ENCODE data around the gene CASZ1. TPM values are rescaled to one million over a fixed set of nuclear protein-coding genes. Genes with fewer than 3 reads are reported as not detected.

Gene CASZ1
- total and polyA plus RNA-seq, 12 donors = 19.5 to 79.8 (median 64.7) TPM

DNA sequence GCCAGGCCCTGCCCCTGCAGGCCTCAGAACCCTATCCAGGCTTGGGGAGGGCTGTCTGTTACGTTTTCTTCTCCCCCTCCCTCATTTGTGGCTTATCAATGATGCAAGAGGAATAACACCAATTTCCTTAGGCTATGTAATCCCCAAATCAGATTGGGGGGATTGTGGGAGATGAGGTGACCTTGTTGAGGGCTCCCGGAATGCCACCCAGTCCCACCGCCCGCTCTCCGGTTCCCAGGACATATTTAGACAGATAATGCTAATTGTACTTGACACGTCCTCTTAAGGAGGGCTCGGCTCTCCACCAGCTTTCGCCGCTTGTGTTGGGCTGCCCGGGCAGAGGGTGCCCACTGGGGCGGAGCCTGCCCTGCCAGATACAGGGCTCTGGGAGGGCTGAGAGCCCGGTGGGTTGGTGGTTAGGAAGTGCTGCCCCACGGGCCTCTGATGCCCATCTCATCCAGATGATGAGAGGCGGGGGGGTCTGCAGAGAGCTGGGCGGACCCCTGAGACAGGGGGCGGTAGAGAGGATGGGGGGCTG is 90.0 kb downstream of the CASZ1 start:
- TF ChIP-seq CTCF (IDR thresholded peaks at IDR 0.05) = no peak
- intact Hi-C loops (cut with DNase I) = no loop called here

DNA sequence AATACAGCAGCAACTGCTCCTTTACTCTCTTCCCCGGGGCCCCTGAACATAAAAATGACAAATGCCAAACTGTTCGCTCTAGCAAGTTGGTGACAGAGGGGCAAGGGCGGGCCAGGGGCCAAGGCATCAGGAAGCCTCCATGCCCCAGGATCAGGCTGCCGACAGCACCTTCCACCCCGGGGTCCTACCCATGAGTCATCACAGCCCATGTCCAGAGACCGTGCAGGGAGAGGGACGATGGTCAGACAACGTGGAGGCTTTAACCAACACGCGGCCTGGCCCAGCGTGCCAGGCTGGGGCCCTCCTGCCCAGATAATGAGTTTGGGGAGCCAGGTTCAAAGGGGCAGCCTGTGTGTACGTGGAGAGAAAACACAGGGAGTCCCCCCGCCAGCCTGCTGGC is 90.5 kb downstream of the CASZ1 start:
- DNase-seq = no peak
- Histone ChIP-seq H3K9me3 (no peaks in the 10 kb centered on the region), H3K36me3 (peaks cover 0 to 5% (median 0%) of the 10 kb centered on the region in 9 donors), H3K27ac (peak overlapping the region in 4 of 10 donors; percentile 28 to 52 (median 42)), H3K4me3 (no peak overlapping the region), H3K27me3 (peaks cover 0 to 4% (median 0%) of the 10 kb centered on the region in 7 donors), H3K4me1 (peaks cover 5 to 63% (median 31%) of the 10 kb centered on the region in 9 donors)
- intact Hi-C loops (cut with DNase I) = no loop called here
- 66 to 74% methylated on average over 13 of the region's 13 CpGs for WGBS, 2 donors
- no peak for TF ChIP-seq CTCF (IDR thresholded peaks at IDR 0.05)
- peak in 2 of 8 donors; percentile 18 to 21 for ATAC-seq

More for the DNA sequence above, 90.0 kb downstream of the CASZ1 start:
- H3K9me3 ChIP-seq = no peaks in the 10 kb centered on the region
- peaks cover 0 to 5% (median 0%) of the 10 kb centered on the region in 9 donors for H3K36me3 ChIP-seq
- ATAC-seq = peak in 3 of 8 donors; percentile 39 to 46 (median 43)
- H3K27ac ChIP-seq = peak overlapping the region in 4 of 10 donors; percentile 28 to 52 (median 42)
- no peak overlapping the region for H3K4me3 ChIP-seq
- 51 to 71% methylated on average over 15 to 16 of the region's 16 CpGs for WGBS, 2 donors
- H3K4me1 ChIP-seq = peaks cover 5 to 66% (median 31%) of the 10 kb centered on the region in 9 donors
- no peak for DNase-seq
- H3K27me3 ChIP-seq = peaks cover 0 to 4% (median 0%) of the 10 kb centered on the region in 7 donors

- Histone ChIP-seq H3K9me3 (no peaks in the 10 kb centered on the region), H3K4me1 (peaks cover 0 to 55% (median 19%) of the 10 kb centered on the region in 9 donors), H3K27me3 (peaks cover 0 to 4% (median 0%) of the 10 kb centered on the region in 7 donors), H3K27ac (no peak overlapping the region), H3K4me3 (no peak overlapping the region), H3K36me3 (peaks cover 0 to 5% (median 0%) of the 10 kb centered on the region in 9 donors)
- intact Hi-C loops (cut with DNase I) = no loop called here
- no peak for TF ChIP-seq CTCF (IDR thresholded peaks at IDR 0.05)
- peak in 2 of 8 donors; percentile 17 to 23 for ATAC-seq
- WGBS, 2 donors = 57 to 59% methylated on average over 44 of the region's 44 CpGs
- DNase-seq = no peak
Observed at GRCh38 chr1:10704368-10704882, 92.0 kb downstream of the CASZ1 start.

DNA sequence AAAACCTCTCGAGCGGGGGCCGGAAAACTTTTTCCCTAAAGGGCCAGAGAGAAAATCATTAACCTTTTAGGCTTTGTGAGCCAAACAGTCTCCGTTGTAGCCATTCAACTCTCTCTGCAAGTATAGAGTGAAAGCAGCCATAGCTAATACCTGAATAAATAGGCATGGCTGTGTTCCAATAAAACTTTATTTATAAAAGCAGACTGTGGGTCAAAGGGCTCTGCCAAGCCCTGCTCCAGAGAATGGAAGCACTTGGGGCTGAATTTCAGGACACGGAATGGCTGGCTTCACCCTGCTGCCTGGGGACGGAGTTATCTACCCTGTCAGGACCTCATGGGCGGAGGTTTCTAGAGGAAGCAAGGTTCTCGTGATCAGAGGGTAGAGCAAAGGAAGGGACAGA is 92.7 kb downstream of the CASZ1 start:
- Histone ChIP-seq H3K9me3 (no peaks in the 10 kb centered on the region), H3K4me3 (no peak overlapping the region), H3K27me3 (peaks cover 0 to 4% (median 0%) of the 10 kb centered on the region in 7 donors), H3K27ac (no peak overlapping the region), H3K36me3 (peaks cover 0 to 5% (median 0%) of the 10 kb centered on the region in 9 donors), H3K4me1 (peaks cover 0 to 55% (median 17%) of the 10 kb centered on the region in 9 donors)
- 93 to 94% methylated on average over 8 of the region's 8 CpGs for WGBS, 2 donors
- no peak for TF ChIP-seq CTCF (IDR thresholded peaks at IDR 0.05)
- intact Hi-C loops (cut with DNase I) = no loop called here
- no peak for DNase-seq
- no peak for ATAC-seq
